Mucosa of descending colon (tissue), 3 donors: ENCODE data around the gene GFER. TPM values are rescaled to one million over a fixed set of nuclear protein-coding genes. Genes with fewer than 3 reads are reported as not detected.

Experiments used
- ATAC-seq: fragments of 200-7000 bp; cut with Tn5 transposase; one replicate; pipeline ENCODE4 v1.9.1; 2020; ENCODE audit warnings: mild to moderate bottlenecking, moderate library complexity
- DNase-seq, 3 donors: peaks; one replicate each; pipeline ENCODE4 v3.0.0-alpha.2; 2020
- H3K36me3 ChIP-seq: fragments of 200-600 bp; one replicate; pipeline ENCODE4 v1.8.0; 2021; ENCODE audit warnings: low read depth, mild to moderate bottlenecking
- H3K4me1 ChIP-seq: fragments of 200-600 bp; one replicate; pipeline ENCODE4 v1.8.0; 2021; ENCODE audit warnings: low read depth, mild to moderate bottlenecking
- H3K4me3 ChIP-seq: fragments of 200-600 bp; one replicate; pipeline ENCODE4 v1.8.0; 2021; ENCODE audit warnings: mild to moderate bottlenecking
- H3K9me3 ChIP-seq: fragments of 200-600 bp; one replicate; pipeline ENCODE4 v1.8.0; 2021; ENCODE audit warnings: mild to moderate bottlenecking
- intact Hi-C, 2 donors: fragments of 100-400 bp; cut with DNase I in 1 of 2; cut with micrococcal nuclease in 1 of 2; formaldehyde crosslinking; loops; one replicate each; pipeline versions ENCODE4 v1.11.0 to v1.11.1; 2022; cut with DNase I, micrococcal nuclease
- total RNA-seq, 3 donors: library from RNA; stranded (reverse); fragmentation: NEBNext Ultra II Directional in 2 of 3; extraction: Animal tissue kit (Norgen Biotek cat#: 25700) in 2 of 3; gene quantifications; one replicate each; pipeline versions ENCODE4 v1.2.1 to v1.2.4, GENCODE V29; 2021 to 2023
- TF ChIP-seq, protein P1 (sequence below): fragments of 200-600 bp; IDR thresholded peaks from one replicate; pipeline ENCODE4 v1.8.0; 2022; ENCODE audit warnings: antibody characterized with exemption, mild to moderate bottlenecking
- donor health status: DM: no; HTN: no; CAD: no; lungs with moderate emphysema.
- donor health status: DM: no; HTN: no; CAD: no.
- donor health status: DM: no; HTN: yes; CAD: no.

GFER gene
- total RNA-seq, 3 donors from 2014 or later = 42.1 to 75.5 (median 68.8) TPM

DNA sequence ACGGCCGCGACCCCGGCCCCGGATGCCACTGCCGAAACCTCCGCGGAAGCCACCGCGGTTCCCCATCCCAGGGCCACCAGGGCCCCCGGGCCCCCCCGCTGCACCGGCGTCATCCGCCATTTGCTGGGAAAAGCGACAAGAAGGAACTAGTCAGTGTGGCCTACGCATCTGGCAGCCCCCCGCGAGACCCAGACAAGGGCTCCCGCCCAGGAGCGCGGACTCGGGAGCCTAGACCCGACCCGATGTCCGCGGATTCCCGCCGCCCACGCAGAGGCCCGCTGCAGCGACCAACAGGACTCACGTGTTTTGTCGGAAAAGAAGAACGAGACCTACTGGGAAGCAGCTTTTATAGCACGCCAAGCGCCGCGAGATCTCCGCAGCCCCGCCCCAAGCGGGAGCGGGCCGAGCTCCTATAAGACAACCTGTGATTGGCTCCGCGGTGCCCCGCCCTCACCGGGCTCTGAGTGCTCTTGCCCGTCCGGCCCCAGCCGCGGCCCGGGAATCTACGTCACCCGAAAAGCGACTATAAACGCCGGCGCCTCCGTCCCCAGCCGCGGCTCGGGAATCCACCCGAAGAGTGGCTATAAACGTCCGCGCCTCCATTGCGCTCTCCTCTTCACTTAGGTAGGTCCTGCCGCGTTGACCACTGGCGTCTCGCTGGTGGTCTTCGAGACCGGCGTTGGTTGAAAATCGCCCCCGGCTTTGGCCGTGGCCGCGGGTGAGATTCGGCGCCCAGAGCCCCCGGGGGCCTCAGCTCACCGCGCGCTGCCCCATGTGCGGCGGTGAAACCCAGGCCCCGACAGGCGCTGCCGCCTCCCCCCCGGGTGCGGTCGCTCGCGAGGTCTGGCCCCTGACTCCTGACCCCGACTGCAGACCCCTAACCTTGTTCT, 19.2 kb upstream of the GFER start, which contains the start of gene RPS2:
Gene RPS2 (minus strand): TSS at position 321 of the 890 bp plus-strand sequence. CDS start 201 bp downstream, at position 120.
- TF ChIP-seq, protein P1, sequence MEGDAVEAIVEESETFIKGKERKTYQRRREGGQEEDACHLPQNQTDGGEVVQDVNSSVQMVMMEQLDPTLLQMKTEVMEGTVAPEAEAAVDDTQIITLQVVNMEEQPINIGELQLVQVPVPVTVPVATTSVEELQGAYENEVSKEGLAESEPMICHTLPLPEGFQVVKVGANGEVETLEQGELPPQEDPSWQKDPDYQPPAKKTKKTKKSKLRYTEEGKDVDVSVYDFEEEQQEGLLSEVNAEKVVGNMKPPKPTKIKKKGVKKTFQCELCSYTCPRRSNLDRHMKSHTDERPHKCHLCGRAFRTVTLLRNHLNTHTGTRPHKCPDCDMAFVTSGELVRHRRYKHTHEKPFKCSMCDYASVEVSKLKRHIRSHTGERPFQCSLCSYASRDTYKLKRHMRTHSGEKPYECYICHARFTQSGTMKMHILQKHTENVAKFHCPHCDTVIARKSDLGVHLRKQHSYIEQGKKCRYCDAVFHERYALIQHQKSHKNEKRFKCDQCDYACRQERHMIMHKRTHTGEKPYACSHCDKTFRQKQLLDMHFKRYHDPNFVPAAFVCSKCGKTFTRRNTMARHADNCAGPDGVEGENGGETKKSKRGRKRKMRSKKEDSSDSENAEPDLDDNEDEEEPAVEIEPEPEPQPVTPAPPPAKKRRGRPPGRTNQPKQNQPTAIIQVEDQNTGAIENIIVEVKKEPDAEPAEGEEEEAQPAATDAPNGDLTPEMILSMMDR = no peak

DNA sequence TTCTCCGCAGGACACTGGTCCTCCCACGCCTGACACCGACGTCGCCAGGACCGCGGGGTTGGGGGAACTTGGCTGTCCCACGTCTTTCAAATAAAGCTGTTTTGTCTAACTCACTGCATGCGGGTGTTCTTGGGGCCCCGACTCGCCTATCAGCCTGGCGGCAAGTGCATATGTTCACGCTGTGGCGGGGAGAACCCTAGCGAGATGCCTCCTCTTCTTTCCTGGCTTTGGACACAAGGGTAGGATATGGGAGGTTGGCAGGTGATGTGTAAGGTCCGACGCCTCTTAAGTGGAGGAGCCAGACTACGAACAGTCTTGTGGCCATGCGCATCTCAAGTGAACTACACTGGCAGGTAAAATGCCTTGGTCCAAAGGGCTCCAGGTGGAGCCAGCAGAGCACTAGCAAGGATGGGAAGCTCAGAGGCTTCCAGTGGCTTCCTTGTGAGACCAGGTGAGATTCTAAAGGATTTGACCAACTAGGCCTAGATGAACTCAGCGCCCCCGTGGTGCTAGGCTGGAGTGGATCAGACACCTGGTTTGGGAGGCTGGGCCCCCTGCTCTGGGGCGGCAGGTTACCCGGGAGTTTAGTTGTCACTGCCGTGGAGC, 18.5 kb upstream of the GFER start:
- peaks cover 2% of the 10 kb centered on the region for H3K36me3 ChIP-seq
- peaks cover 22% of the 10 kb centered on the region for H3K4me1 ChIP-seq
- no peaks in the 10 kb centered on the region for H3K9me3 ChIP-seq
- intact Hi-C loops = no loop called here
- no peak for DNase-seq
- peak; percentile 25 for ATAC-seq
- TF ChIP-seq, protein P1 = no peak
- H3K4me3 ChIP-seq = peak overlapping the region; percentile 80

More for the DNA sequence above, 19.2 kb upstream of the GFER start, which contains the start of gene RPS2:
- Histone ChIP-seq H3K36me3 (peaks cover 2% of the 10 kb centered on the region), H3K9me3 (no peaks in the 10 kb centered on the region), H3K4me1 (peaks cover 23% of the 10 kb centered on the region), H3K4me3 (peak within 1 kb of the TSS; percentile 80)
- intact Hi-C loops = no loop called here
- ATAC-seq (peak; percentile 96), DNase-seq (peak; percentile 98 to 100 (median 99))

DNA sequence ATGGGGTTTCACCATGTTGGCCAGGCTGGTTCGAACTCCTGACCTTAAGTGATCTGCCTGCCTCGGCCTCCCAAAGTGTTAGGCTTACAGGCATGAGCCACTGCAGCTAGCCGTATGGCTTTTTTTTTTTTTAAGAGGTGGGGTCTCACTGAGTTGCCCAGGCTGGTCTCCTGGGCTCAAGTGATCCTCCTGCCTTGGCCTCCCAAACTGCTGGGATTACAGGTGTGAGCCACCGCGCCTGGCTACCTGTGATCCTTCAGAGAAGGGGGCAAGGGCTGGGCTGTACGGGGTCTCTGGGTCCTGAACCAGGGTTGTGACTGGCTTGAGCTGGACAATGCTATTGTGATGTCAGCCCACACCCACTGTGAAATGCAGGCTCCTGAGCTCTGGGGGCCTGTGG, 17.5 kb upstream of the GFER start, which contains the start of gene RNF151:
Gene RNF151 (plus strand): TSS at position 397 of the 400 bp plus-strand sequence. CDS start 26 bp downstream, outside the sequence.
- Histone ChIP-seq H3K9me3 (no peaks in the 10 kb centered on the region), H3K4me1 (peaks cover 20% of the 10 kb centered on the region), H3K4me3 (no peak within 1 kb of the TSS), H3K36me3 (peaks cover 2% of the 10 kb centered on the region)
- intact Hi-C loops = no loop called here
- DNase-seq (no peak), ATAC-seq (no peak)
- TF ChIP-seq, protein P1 = no peak

DNA sequence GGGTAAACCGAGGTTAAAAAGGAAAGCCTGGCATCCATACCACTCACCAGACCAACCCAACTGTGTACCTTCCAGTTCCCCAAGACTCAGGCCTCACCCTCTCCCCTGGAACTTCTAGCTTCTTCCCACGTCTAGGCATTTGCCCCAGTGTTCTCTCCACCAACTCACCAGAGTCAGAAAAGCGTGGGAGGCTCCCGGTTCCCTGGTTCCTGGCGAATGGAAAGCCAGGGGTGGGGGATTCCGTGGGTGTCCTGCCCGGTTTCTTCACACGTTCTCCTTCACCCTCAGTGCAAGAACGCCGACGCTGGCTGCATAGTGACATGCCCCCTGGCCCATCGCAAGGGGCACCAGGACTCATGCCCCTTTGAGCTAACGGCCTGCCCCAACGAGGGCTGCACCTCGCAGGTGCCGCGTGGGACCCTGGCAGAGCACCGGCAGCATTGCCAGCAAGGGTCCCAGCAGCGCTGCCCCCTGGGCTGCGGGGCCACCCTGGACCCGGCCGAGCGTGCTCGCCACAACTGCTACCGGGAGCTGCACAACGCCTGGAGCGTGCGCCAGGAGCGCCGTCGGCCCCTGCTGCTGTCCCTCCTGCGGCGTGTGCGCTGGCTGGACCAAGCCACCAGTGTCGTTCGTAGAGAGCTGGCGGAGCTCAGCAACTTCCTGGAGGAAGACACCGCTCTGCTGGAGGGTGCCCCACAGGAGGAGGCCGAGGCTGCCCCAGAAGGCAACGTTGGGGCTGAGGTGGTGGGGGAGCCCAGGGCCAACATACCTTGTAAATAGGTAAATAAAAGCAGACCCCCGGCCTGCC, 15.6 kb upstream of the GFER start:
- TF ChIP-seq, protein P1 = no peak
- Histone ChIP-seq H3K36me3 (no peaks in the 10 kb centered on the region), H3K4me3 (no peak overlapping the region), H3K9me3 (no peaks in the 10 kb centered on the region), H3K4me1 (peaks cover 29% of the 10 kb centered on the region)
- intact Hi-C loops = no loop called here
- ATAC-seq (no peak), DNase-seq (no peak)

DNA sequence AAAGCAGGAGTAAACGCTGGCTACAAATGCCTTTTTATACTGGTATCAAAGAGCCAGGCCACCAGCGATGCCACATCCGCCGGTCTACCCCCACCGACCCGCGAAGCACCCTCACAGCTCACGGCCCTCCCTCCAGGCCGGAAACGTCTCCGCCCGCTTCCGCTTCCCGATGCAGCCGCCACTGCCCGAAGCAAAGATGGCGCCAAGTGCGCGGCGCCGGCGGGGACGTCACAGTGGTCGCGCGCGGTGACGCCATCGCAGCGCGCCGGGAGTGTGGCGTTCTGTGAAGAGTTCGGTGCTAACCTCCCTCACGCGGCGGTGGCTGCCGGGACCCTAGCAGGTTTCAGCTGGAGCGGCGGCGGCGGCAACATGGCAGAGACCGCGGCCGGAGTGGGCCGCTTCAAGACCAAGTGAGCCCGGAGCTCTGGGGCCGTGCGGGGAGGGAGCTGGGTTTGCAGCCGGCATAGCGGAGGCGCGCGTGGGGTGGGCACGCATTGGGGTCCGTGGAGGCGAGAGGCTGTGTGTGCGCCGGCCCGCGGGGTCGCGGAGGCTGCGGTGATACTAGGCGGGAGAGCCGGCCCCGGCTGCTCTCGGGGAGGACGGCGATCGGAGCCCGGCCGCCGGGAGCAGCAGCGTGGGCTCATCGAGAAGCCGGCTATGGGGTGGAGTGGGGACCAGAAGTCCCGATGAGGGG, 12.1 kb upstream of the GFER start, which contains the start of gene TBL3:
Gene TBL3 (plus strand): TSS at position 258 of the 694 bp plus-strand sequence. CDS start 112 bp downstream, at position 370.
- no peaks in the 10 kb centered on the region for H3K36me3 ChIP-seq
- ATAC-seq (peak; percentile 96), DNase-seq (peak; percentile 94 to 97 (median 97))
- H3K9me3 ChIP-seq = no peaks in the 10 kb centered on the region
- peaks cover 16% of the 10 kb centered on the region for H3K4me1 ChIP-seq
- peak within 1 kb of the TSS; percentile 73 for H3K4me3 ChIP-seq
- intact Hi-C loops = no loop called here
- TF ChIP-seq, protein P1 = no peak
